ENCODE data around the gene MTAP.

DNA sequence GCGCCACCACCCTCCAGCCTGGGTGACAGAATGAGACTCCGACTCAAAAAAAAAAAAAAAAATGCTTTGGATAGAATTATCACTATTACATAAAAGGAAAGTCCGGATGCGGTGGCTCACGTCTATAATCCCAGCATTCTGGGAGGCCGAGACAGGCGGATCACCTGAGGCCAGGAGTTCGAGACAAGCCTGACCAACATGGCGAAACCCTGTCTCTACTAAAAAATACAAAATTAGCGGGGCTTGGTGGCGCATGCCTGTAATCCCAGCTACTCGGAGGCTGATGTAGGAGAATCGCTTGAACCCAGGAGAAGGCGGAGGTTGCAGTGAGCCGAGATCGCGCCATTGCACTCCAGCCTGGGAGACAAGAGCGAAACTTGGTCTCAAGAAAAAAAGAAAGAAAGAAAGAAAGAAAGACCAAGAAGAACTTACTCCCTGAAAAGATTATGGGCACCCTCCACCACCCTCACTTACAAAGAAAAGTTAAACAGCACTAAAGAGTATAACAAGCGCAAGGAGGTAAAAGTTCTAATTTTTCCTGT, 174.0 kb downstream of the MTAP start:
- TF ChIP-seq, protein P1, sequence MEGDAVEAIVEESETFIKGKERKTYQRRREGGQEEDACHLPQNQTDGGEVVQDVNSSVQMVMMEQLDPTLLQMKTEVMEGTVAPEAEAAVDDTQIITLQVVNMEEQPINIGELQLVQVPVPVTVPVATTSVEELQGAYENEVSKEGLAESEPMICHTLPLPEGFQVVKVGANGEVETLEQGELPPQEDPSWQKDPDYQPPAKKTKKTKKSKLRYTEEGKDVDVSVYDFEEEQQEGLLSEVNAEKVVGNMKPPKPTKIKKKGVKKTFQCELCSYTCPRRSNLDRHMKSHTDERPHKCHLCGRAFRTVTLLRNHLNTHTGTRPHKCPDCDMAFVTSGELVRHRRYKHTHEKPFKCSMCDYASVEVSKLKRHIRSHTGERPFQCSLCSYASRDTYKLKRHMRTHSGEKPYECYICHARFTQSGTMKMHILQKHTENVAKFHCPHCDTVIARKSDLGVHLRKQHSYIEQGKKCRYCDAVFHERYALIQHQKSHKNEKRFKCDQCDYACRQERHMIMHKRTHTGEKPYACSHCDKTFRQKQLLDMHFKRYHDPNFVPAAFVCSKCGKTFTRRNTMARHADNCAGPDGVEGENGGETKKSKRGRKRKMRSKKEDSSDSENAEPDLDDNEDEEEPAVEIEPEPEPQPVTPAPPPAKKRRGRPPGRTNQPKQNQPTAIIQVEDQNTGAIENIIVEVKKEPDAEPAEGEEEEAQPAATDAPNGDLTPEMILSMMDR (IDR thresholded peaks at IDR 0.05) = no peak
- TF ChIP-seq MYBL2 (CRISPR knock-in tag; IDR thresholded peaks at IDR 0.05) = no peak
- TF ChIP-seq SP1 (CRISPR knock-in tag; conservative IDR thresholded peaks at IDR 0.05) = no peak
- TF ChIP-seq, protein P2, sequence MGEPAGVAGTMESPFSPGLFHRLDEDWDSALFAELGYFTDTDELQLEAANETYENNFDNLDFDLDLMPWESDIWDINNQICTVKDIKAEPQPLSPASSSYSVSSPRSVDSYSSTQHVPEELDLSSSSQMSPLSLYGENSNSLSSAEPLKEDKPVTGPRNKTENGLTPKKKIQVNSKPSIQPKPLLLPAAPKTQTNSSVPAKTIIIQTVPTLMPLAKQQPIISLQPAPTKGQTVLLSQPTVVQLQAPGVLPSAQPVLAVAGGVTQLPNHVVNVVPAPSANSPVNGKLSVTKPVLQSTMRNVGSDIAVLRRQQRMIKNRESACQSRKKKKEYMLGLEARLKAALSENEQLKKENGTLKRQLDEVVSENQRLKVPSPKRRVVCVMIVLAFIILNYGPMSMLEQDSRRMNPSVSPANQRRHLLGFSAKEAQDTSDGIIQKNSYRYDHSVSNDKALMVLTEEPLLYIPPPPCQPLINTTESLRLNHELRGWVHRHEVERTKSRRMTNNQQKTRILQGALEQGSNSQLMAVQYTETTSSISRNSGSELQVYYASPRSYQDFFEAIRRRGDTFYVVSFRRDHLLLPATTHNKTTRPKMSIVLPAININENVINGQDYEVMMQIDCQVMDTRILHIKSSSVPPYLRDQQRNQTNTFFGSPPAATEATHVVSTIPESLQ (CRISPR knock-in tag; IDR thresholded peaks at IDR 0.05) = no peak
